Middle frontal gyrus (tissue), 1 donor: ENCODE data around the gene VWA5B1.
"Not testable (repeated sequence)": the region's sequence is repeated elsewhere in the genome, so short reads cannot be mapped to it uniquely, and the experiment has no call there.

ENCODE experiments used
- DNase-seq: peaks from one replicate; pipeline ENCODE4 v3.0.0-alpha.2; 2015; ENCODE audit warnings: low spot score; ENCODE audit errors: extremely low spot score

VWA5B1 gene

GRCh38 chr1:20278692-20279130 lies 12.0 kb upstream of the VWA5B1 start:
- DNase-seq = no peak

- DNase-seq = no peak
Measured at GRCh38 chr1:20279509-20279908, 11.2 kb upstream of the VWA5B1 start.

- no peak for DNase-seq
Measured at GRCh38 chr1:20280341-20280740, 10.3 kb upstream of the VWA5B1 start.

- no peak for DNase-seq
Measured at GRCh38 chr1:20280906-20281305, 9.8 kb upstream of the VWA5B1 start.

- DNase-seq = no peak
Measured at GRCh38 chr1:20281801-20282200, 8.9 kb upstream of the VWA5B1 start.

- no peak for DNase-seq
Measured at GRCh38 chr1:20282533-20282932, 8.1 kb upstream of the VWA5B1 start.

GRCh38 chr1:20284046-20284445 lies 6.6 kb upstream of the VWA5B1 start:
- DNase-seq = no peak

- DNase-seq = no peak
Measured at GRCh38 chr1:20284625-20285024, 6.0 kb upstream of the VWA5B1 start.

- no peak for DNase-seq
Measured at GRCh38 chr1:20285510-20285909, 5.2 kb upstream of the VWA5B1 start.

- not testable (repeated sequence) for DNase-seq
Measured at GRCh38 chr1:20287696-20288095, 3.0 kb upstream of the VWA5B1 start.

- no peak for DNase-seq
Measured at GRCh38 chr1:20291645-20292084, 990 bp downstream of the VWA5B1 start.

- no peak for DNase-seq
Measured at GRCh38 chr1:20298626-20299025, 8.0 kb downstream of the VWA5B1 start.

GRCh38 chr1:20301463-20302107 lies 10.9 kb downstream of the VWA5B1 start:
- no peak for DNase-seq

- DNase-seq = no peak
Measured at GRCh38 chr1:20302108-20302471, 11.4 kb downstream of the VWA5B1 start.

GRCh38 chr1:20307026-20307425 lies 16.4 kb downstream of the VWA5B1 start:
- DNase-seq = no peak

GRCh38 chr1:20308569-20308968 lies 17.9 kb downstream of the VWA5B1 start:
- no peak for DNase-seq

GRCh38 chr1:20311289-20311688 lies 20.6 kb downstream of the VWA5B1 start:
- DNase-seq = no peak

- DNase-seq = no peak
Measured at GRCh38 chr1:20312310-20312709, 21.6 kb downstream of the VWA5B1 start.

- no peak for DNase-seq
Measured at GRCh38 chr1:20312818-20313217, 22.1 kb downstream of the VWA5B1 start.

- DNase-seq = no peak
Measured at GRCh38 chr1:20317471-20317870, 26.8 kb downstream of the VWA5B1 start.

GRCh38 chr1:20318521-20318920 lies 27.8 kb downstream of the VWA5B1 start:
- no peak for DNase-seq

GRCh38 chr1:20318971-20319370 lies 28.3 kb downstream of the VWA5B1 start:
- DNase-seq = no peak

- DNase-seq = no peak
Measured at GRCh38 chr1:20319456-20320220, 29.0 kb downstream of the VWA5B1 start.
